B cell (primary cell): ENCODE data around the gene SLC35F3. TPM values are rescaled to one million over a fixed set of nuclear protein-coding genes. Genes with fewer than 3 reads are reported as not detected.

ENCODE experiments used
- ATAC-seq: fragments of 200-7000 bp; cut with Tn5 transposase; one replicate; pipeline ENCODE4 v1.10.0; 2021; ENCODE audit warnings: low read depth, mild to moderate bottlenecking, moderate number of reproducible peaks, moderate library complexity
- CTCF ChIA-PET: fragments of 350-600 bp; sonication (Branson Sonifier 250); formaldehyde crosslinking; loops from one replicate; lab custom pipeline; 2021; ENCODE audit warnings: antibody characterized with exemption, inconsistent platforms; lab: Charles Lee
- POLR2A ChIA-PET: fragments of 350-600 bp; sonication (Branson Sonifier 250); formaldehyde crosslinking; loops from one replicate; lab custom pipeline; 2021; ENCODE audit warnings: antibody characterized with exemption; lab: Charles Lee
- DNase-seq: peaks from one replicate; pipeline ENCODE4 v3.0.0; 2013
- H2AFZ ChIP-seq: 2 replicates; pipeline ENCODE4 v1.6.1; 2012; ENCODE audit warnings: mild to moderate bottlenecking, low read depth, low read length; ENCODE audit not compliant: insufficient read depth, poor library complexity, severe bottlenecking
- H3K27ac ChIP-seq, 2 donors: 1 replicate in 1 of 2; 2 replicates in 1 of 2; pipeline ENCODE4 v1.5.1; 2012 to 2013; ENCODE audit warnings: low read length in 2 of 2, mild to moderate bottlenecking in 2 of 2, moderate library complexity in 1 of 2
- H3K27me3 ChIP-seq, 4 experiments: fragments of 200-600 bp in 1 of 4; sonication (generic) in 1 of 4; replicated peaks in 1 of 4; 1 replicate in 2 of 4; 2 replicates in 2 of 4; pipeline versions ENCODE4 v1.6.1 to v1.7.0; 2013 to 2016; ENCODE audit warnings: low read length in 3 of 4, mild to moderate bottlenecking in 2 of 4, mixed read lengths in 1 of 4, moderate library complexity in 1 of 4; ENCODE audit not compliant: insufficient read depth in 4 of 4, control insufficient read depth in 3 of 4; ENCODE audit errors: control extremely low read depth in 1 of 4
- H3K36me3 ChIP-seq, 2 experiments: replicated peaks in 1 of 2; 1 replicate in 1 of 2; 2 replicates in 1 of 2; pipeline versions ENCODE4 v1.6.1 to v1.7.1; 2013; ENCODE audit warnings: low read length in 1 of 2; ENCODE audit not compliant: insufficient read depth in 2 of 2, control insufficient read depth in 1 of 2; ENCODE audit errors: control extremely low read depth in 1 of 2, extremely low read depth in 1 of 2
- H3K4me1 ChIP-seq, 2 donors: fragments of 200-600 bp in 1 of 2; sonication (generic) in 1 of 2; 1 replicate in 1 of 2; 2 replicates in 1 of 2; pipeline versions ENCODE4 v1.5.1 to v1.6.1; 2013 to 2017; ENCODE audit warnings: low read length in 2 of 2; ENCODE audit not compliant: control insufficient read depth in 2 of 2, insufficient read depth in 2 of 2
- H3K4me2 ChIP-seq: replicated peaks from 2 replicates; pipeline ENCODE3; 2012; ENCODE audit warnings: mild to moderate bottlenecking, low read depth, low read length; ENCODE audit not compliant: poor library complexity, severe bottlenecking
- H3K4me3 ChIP-seq, 5 experiments: fragments of 200-600 bp in 1 of 5; sonication (generic) in 1 of 5; 1 replicate in 3 of 5; 2 replicates in 2 of 5; pipeline versions ENCODE4 v1.5.1 to v1.7.0; 2011 to 2016; ENCODE audit warnings: low read length in 4 of 5, mild to moderate bottlenecking in 4 of 5, low read depth in 2 of 5, control low read depth in 1 of 5, moderate library complexity in 1 of 5; ENCODE audit not compliant: insufficient read depth in 1 of 5; ENCODE audit errors: control extremely low read depth in 1 of 5, extremely low read depth in 1 of 5
- H3K79me2 ChIP-seq: fragments of 200-600 bp; sonication (generic); one replicate; pipeline ENCODE4 v1.6.0; 2016; ENCODE audit warnings: low read length; ENCODE audit not compliant: control insufficient read depth, insufficient read depth
- H3K9ac ChIP-seq: fragments of 200-600 bp; sonication (generic); 2 replicates; pipeline ENCODE4 v1.6.1; 2017; ENCODE audit warnings: mild to moderate bottlenecking, low read length, moderate library complexity
- H3K9me3 ChIP-seq, 3 donors: one replicate each; pipeline versions ENCODE4 v1.6.1 to v1.7.1; 2013; ENCODE audit warnings: low read length in 2 of 3; ENCODE audit not compliant: control insufficient read depth in 2 of 3, insufficient read depth in 1 of 3; ENCODE audit errors: control extremely low read depth in 1 of 3
- H4K20me1 ChIP-seq: 2 replicates; pipeline ENCODE4 v1.6.0; 2012; ENCODE audit warnings: mild to moderate bottlenecking, low read length; ENCODE audit not compliant: insufficient read depth, control insufficient read depth, poor library complexity, severe bottlenecking
- H3K27ac Mint-ChIP-seq: one replicate; pipeline ENCODE4 v1.8.0; 2021; ENCODE audit warnings: mixed read lengths
- H3K27me3 Mint-ChIP-seq: one replicate; pipeline ENCODE4 v1.8.0; 2021; ENCODE audit warnings: mixed read lengths
- H3K4me1 Mint-ChIP-seq: one replicate; pipeline ENCODE4 v1.8.0; 2021; ENCODE audit warnings: mixed read lengths
- H3K4me3 Mint-ChIP-seq: one replicate; pipeline ENCODE4 v1.8.0; 2021; ENCODE audit warnings: mixed read lengths
- H3K9me3 Mint-ChIP-seq: one replicate; pipeline ENCODE4 v1.8.0; 2022; ENCODE audit warnings: mixed read lengths; ENCODE audit not compliant: insufficient read depth
- EZH2 ChIP-seq: IDR thresholded peaks from 2 replicates; pipeline ENCODE4 v1.6.1; 2012; ENCODE audit warnings: borderline replicate concordance, low read depth, mild to moderate bottlenecking, moderate library complexity, low read length; ENCODE audit not compliant: insufficient read depth, poor library complexity, severe bottlenecking
- WGBS: methylation state at CpG from one replicate; pipeline ENCODE4 v1.1.5; 2013; ENCODE audit warnings: missing lambda C conversion rate; ENCODE audit not compliant: insufficient coverage; 5-methylcytosine and 5-hydroxymethylcytosine counted together
- intact Hi-C: fragments of 100-400 bp; cut with micrococcal nuclease; formaldehyde crosslinking; loops from one replicate; pipeline ENCODE4 v1.10.0; 2022
- polyA plus RNA-seq: library from polyadenylated mRNA; depleted of rRNA; stranded (reverse); fragments of >200 nt; gene quantifications from 2 replicates; pipeline ENCODE4 v1.2.3, GENCODE V29; 2012
- total RNA-seq, 2 donors: library from RNA; stranded (reverse); fragments of 120-200 nt in 1 of 2; gene quantifications; 1 replicate in 1 of 2; 2 replicates in 1 of 2; pipeline versions ENCODE4 v1.2.3 to v1.2.4, GENCODE V29; 2013 to 2022
- TF ChIP-seq, protein P1 (sequence below): fragments of 200-600 bp; IDR thresholded peaks from one replicate; pipeline ENCODE4 v1.8.0; 2022; ENCODE audit warnings: antibody characterized with exemption, mild to moderate bottlenecking

Gene SLC35F3
- total and polyA plus RNA-seq, 2 donors (not counting 1 experiment from before 2014, with no cell fraction given) = not detected

DNA sequence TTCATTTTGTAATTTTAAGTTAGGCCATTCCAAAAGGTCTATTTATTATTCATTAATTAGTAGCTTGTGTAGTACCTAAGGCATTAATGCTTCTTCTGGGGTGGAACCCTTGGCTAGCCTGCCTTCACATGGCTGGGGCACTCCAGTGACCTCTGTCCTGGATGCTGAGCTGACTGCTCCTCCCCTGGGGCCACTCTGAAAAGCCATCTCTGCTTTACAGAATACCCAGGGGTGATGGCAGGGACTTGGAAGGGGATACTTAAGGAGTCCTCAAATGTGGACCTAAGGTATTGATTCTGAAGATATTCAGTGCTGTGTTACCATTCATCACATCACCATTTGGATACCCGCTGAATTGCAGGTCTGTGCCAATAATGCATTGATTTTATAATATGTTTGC is 281.0 kb downstream of the SLC35F3 start:
- peaks cover 51% of the 10 kb centered on the region for H3K27me3 Mint-ChIP-seq

GRCh38 chr1:234186037-234186688 is 281.7 kb downstream of the SLC35F3 start:
- H3K79me2 ChIP-seq = no peaks in the 10 kb centered on the region
- 84% methylated on average over 6 of the region's 6 CpGs for WGBS
- no peak overlapping the region for H3K9ac ChIP-seq
- Mint-ChIP-seq H3K27ac (no peak overlapping the region), H3K27me3 (peaks cover 51% of the 10 kb centered on the region), H3K4me3 (no peak overlapping the region), H3K4me1 (no peaks in the 10 kb centered on the region), H3K9me3 (no peaks in the 10 kb centered on the region)
- H3K4me2 ChIP-seq = no peak overlapping the region
- ChIA-PET CTCF (interaction anchor here (1.4 kb wide), 1 partner anchor 13 kb away, joined by 3 read pairs; no protein-coding TSS in a partner anchor), POLR2A (no interaction called here)
- DNase-seq = no peak
- no peaks in the 10 kb centered on the region for H3K36me3 ChIP-seq
- no peaks in the 10 kb centered on the region for H3K4me1 ChIP-seq
- no peak for ATAC-seq
- peaks cover 0 to 11% (median 3%) of the 10 kb centered on the region in 3 donors for H3K9me3 ChIP-seq
- H3K27ac ChIP-seq = no peak overlapping the region
- no peak for TF ChIP-seq EZH2
- H3K4me3 ChIP-seq = no peak overlapping the region
- intact Hi-C loops = no loop called here
- peaks cover 0 to 7% (median 0%) of the 10 kb centered on the region in 4 experiments for H3K27me3 ChIP-seq
- no peaks in the 10 kb centered on the region for H4K20me1 ChIP-seq
- H2AFZ ChIP-seq = no peak overlapping the region

More for the DNA sequence above, 281.0 kb downstream of the SLC35F3 start:
- no peak for ATAC-seq
- Mint-ChIP-seq H3K4me1 (no peaks in the 10 kb centered on the region), H3K9me3 (no peaks in the 10 kb centered on the region), H3K4me3 (no peak overlapping the region), H3K27ac (no peak overlapping the region)
- TF ChIP-seq EZH2 = no peak
- TF ChIP-seq, protein P1, sequence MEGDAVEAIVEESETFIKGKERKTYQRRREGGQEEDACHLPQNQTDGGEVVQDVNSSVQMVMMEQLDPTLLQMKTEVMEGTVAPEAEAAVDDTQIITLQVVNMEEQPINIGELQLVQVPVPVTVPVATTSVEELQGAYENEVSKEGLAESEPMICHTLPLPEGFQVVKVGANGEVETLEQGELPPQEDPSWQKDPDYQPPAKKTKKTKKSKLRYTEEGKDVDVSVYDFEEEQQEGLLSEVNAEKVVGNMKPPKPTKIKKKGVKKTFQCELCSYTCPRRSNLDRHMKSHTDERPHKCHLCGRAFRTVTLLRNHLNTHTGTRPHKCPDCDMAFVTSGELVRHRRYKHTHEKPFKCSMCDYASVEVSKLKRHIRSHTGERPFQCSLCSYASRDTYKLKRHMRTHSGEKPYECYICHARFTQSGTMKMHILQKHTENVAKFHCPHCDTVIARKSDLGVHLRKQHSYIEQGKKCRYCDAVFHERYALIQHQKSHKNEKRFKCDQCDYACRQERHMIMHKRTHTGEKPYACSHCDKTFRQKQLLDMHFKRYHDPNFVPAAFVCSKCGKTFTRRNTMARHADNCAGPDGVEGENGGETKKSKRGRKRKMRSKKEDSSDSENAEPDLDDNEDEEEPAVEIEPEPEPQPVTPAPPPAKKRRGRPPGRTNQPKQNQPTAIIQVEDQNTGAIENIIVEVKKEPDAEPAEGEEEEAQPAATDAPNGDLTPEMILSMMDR = no peak
- Histone ChIP-seq H3K4me3 (no peak overlapping the region), H3K36me3 (no peaks in the 10 kb centered on the region), H4K20me1 (no peaks in the 10 kb centered on the region), H2AFZ (no peak overlapping the region), H3K27ac (no peak overlapping the region), H3K9me3 (peaks cover 0 to 11% (median 3%) of the 10 kb centered on the region in 3 donors), H3K27me3 (peaks cover 0 to 7% (median 0%) of the 10 kb centered on the region in 4 experiments), H3K79me2 (no peaks in the 10 kb centered on the region), H3K9ac (no peak overlapping the region), H3K4me1 (no peaks in the 10 kb centered on the region), H3K4me2 (no peak overlapping the region)
- intact Hi-C loops = no loop called here
- no CpG with 5 or more reads among the region's 1 CpG for WGBS
- ChIA-PET CTCF (no interaction called here), POLR2A (no interaction called here)
- DNase-seq = no peak
